ENCODE data around the gene WNT2. TPM values are rescaled to one million over a fixed set of nuclear protein-coding genes. Genes with fewer than 3 reads are reported as not detected.

The WNT2 gene
- total RNA-seq, 1 donor from 2014 or later: 0.07 TPM

DNA sequence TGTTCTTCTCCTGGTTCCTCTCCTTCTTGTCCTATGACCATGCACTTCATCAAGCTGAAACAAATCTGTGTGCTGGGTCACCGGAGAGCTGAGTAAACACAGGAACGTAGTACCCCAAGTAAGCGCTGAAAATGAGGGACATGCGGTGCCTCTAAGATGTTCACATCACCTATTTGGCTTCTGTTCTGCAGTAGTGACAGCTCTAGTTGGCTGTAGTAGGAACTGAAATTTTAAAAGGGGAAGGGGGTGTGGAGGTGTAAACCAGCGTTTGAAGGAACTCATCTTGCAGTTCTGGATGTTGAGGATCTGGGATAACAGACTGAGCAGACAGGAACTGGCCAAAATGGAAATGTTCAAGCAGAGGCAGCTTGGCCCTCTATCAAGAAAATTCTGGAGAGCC lies 85.2 kb downstream of the WNT2 start:
- no peak overlapping the region for H2AFZ ChIP-seq (ENCODE audit: low read depth, low read length)
- H3K9ac ChIP-seq (ENCODE audit: low read length): no peak overlapping the region
- Mint-ChIP-seq H3K4me1 (ENCODE audit: low read depth, unreplicated experiment) (no peaks in the 10 kb centered on the region), H3K9me3 (ENCODE audit: unreplicated experiment) (peaks cover 8% of the 10 kb centered on the region), H3K27ac (ENCODE audit: unreplicated experiment) (no peak overlapping the region), H3K36me3 (ENCODE audit: low read depth, unreplicated experiment) (no peaks in the 10 kb centered on the region), H3K27me3 (ENCODE audit: low read depth, unreplicated experiment) (no peaks in the 10 kb centered on the region), H3K4me3 (ENCODE audit: unreplicated experiment) (no peak overlapping the region)
- no peaks in the 10 kb centered on the region for H3K79me2 ChIP-seq (ENCODE audit: insufficient read depth, low read length)
- no peaks in the 10 kb centered on the region for H3K9me3 ChIP-seq (ENCODE audit: insufficient read depth, low read depth, low read length)
- FAIRE-seq: no peak
- H3K4me1 ChIP-seq (ENCODE audit: insufficient read depth, low read length): no peaks in the 10 kb centered on the region
- DNase-seq (ENCODE audit: low read depth): no peak
- no peaks in the 10 kb centered on the region for H3K27me3 ChIP-seq (ENCODE audit: insufficient read depth, low read length)
- no peaks in the 10 kb centered on the region for H3K36me3 ChIP-seq (ENCODE audit: insufficient read depth, low read length)
- H3K27ac ChIP-seq (ENCODE audit: low read depth, low read length): no peak overlapping the region
- H3K4me3 ChIP-seq (ENCODE audit: insufficient read depth, low read depth, low read length): no peak overlapping the region
- no peaks in the 10 kb centered on the region for H4K20me1 ChIP-seq (ENCODE audit: insufficient read depth, low read length)
- TF ChIP-seq EZH2 (IDR thresholded peaks at IDR 0.05; ENCODE audit: insufficient read depth, low read length): no peak
- TF ChIP-seq, protein P1, sequence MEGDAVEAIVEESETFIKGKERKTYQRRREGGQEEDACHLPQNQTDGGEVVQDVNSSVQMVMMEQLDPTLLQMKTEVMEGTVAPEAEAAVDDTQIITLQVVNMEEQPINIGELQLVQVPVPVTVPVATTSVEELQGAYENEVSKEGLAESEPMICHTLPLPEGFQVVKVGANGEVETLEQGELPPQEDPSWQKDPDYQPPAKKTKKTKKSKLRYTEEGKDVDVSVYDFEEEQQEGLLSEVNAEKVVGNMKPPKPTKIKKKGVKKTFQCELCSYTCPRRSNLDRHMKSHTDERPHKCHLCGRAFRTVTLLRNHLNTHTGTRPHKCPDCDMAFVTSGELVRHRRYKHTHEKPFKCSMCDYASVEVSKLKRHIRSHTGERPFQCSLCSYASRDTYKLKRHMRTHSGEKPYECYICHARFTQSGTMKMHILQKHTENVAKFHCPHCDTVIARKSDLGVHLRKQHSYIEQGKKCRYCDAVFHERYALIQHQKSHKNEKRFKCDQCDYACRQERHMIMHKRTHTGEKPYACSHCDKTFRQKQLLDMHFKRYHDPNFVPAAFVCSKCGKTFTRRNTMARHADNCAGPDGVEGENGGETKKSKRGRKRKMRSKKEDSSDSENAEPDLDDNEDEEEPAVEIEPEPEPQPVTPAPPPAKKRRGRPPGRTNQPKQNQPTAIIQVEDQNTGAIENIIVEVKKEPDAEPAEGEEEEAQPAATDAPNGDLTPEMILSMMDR (IDR thresholded peaks at IDR 0.05; ENCODE audit: insufficient read depth, low read depth, low read length): no peak
- no peak overlapping the region for H3K4me2 ChIP-seq (ENCODE audit: low read length)

DNA sequence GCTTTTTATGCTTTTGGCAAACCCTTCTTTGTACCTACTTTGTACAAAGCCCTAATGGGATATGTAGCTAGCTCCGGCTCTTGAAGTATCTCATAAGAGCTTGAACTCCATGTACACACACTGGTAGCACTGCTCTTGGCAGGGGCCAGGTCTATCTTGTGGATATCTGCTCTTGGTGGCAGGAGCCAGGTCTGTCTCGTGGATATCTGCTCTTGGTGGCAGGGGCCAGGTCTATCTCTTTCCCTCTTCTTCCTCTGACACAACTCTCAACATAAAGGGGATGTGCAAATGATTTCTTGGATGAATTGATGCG lies 91.9 kb downstream of the WNT2 start:
- Histone ChIP-seq H3K9me3 (ENCODE audit: insufficient read depth, low read depth, low read length) (no peaks in the 10 kb centered on the region), H3K79me2 (ENCODE audit: insufficient read depth, low read length) (no peaks in the 10 kb centered on the region), H3K4me2 (ENCODE audit: low read length) (peak overlapping the region; percentile 48), H4K20me1 (ENCODE audit: insufficient read depth, low read length) (no peaks in the 10 kb centered on the region), H3K27ac (ENCODE audit: low read depth, low read length) (peak overlapping the region; percentile 62), H3K4me1 (ENCODE audit: insufficient read depth, low read length) (peaks cover 19% of the 10 kb centered on the region), H3K36me3 (ENCODE audit: insufficient read depth, low read length) (no peaks in the 10 kb centered on the region), H2AFZ (ENCODE audit: low read depth, low read length) (no peak overlapping the region), H3K9ac (ENCODE audit: low read length) (peak overlapping the region; percentile 41), H3K4me3 (ENCODE audit: insufficient read depth, low read depth, low read length) (no peak overlapping the region), H3K27me3 (ENCODE audit: insufficient read depth, low read length) (no peaks in the 10 kb centered on the region)
- Mint-ChIP-seq H3K27ac (ENCODE audit: unreplicated experiment) (no peak overlapping the region), H3K4me1 (ENCODE audit: low read depth, unreplicated experiment) (peaks cover 11% of the 10 kb centered on the region), H3K4me3 (ENCODE audit: unreplicated experiment) (no peak overlapping the region), H3K9me3 (ENCODE audit: unreplicated experiment) (peaks cover 8% of the 10 kb centered on the region), H3K36me3 (ENCODE audit: low read depth, unreplicated experiment) (peaks cover 12% of the 10 kb centered on the region), H3K27me3 (ENCODE audit: low read depth, unreplicated experiment) (no peaks in the 10 kb centered on the region)
- DNase-seq (ENCODE audit: low read depth): no peak
- FAIRE-seq: no peak
- TF ChIP-seq, protein P1 (IDR thresholded peaks at IDR 0.05; ENCODE audit: insufficient read depth, low read depth, low read length): no peak
- TF ChIP-seq EZH2 (IDR thresholded peaks at IDR 0.05; ENCODE audit: insufficient read depth, low read length): no peak

DNA sequence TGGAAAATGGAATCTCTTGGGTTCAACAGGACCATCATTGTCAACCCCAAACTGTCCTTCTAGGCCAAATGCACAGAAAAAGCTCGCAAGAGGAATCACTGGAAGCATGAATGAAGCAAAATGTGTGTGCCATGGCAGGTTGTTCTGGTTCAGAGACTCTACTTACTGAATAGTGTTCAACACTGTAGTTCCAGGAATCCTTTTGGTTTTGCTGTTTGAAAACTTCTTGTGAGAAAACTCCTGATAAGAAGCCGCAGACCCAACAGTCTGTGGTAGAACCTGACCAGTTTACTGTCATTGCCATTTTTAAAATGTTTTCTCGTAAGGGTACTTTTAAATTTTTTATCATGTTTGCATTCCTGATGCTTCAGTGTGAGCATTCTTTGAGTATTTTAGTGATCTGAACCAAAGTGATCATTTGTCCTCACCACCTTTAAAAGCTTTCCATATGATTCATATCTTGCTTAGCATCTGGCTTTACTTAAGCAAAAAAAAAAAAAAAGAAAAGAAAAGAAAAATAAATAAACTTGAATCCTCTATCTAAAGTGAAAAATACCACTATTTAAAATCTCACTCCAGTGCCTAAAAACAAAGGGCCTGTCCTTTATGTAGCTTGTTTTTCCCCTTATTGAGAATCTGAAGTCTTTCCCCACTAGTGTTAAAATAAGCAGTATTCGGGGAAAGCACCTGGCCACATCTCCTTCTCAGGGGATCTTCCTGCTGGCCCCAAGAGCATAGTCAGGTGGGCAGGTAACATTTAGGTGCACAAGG lies 92.4 kb downstream of the WNT2 start:
- peak overlapping the region; percentile 58 for H3K4me2 ChIP-seq (ENCODE audit: low read length)
- H3K9ac ChIP-seq (ENCODE audit: low read length): peak overlapping the region; percentile 59
- peaks cover 11% of the 10 kb centered on the region for H3K4me1 Mint-ChIP-seq (ENCODE audit: low read depth, unreplicated experiment)
- no peaks in the 10 kb centered on the region for H3K36me3 ChIP-seq (ENCODE audit: insufficient read depth, low read length)
- H4K20me1 ChIP-seq (ENCODE audit: insufficient read depth, low read length): no peaks in the 10 kb centered on the region
- H2AFZ ChIP-seq (ENCODE audit: low read depth, low read length): no peak overlapping the region
- H3K27ac Mint-ChIP-seq (ENCODE audit: unreplicated experiment): no peak overlapping the region
- H3K4me3 Mint-ChIP-seq (ENCODE audit: unreplicated experiment): no peak overlapping the region
- no peaks in the 10 kb centered on the region for H3K27me3 Mint-ChIP-seq (ENCODE audit: low read depth, unreplicated experiment)
- DNase-seq (ENCODE audit: low read depth) (peak; percentile 99), FAIRE-seq (no peak)
- H3K9me3 ChIP-seq (ENCODE audit: insufficient read depth, low read depth, low read length): no peaks in the 10 kb centered on the region
- peaks cover 7% of the 10 kb centered on the region for H3K9me3 Mint-ChIP-seq (ENCODE audit: unreplicated experiment)
- H3K4me3 ChIP-seq (ENCODE audit: insufficient read depth, low read depth, low read length): no peak overlapping the region
- TF ChIP-seq, protein P1 (IDR thresholded peaks at IDR 0.05; ENCODE audit: insufficient read depth, low read depth, low read length): no peak
- no peak for TF ChIP-seq EZH2 (IDR thresholded peaks at IDR 0.05; ENCODE audit: insufficient read depth, low read length)
- peaks cover 19% of the 10 kb centered on the region for H3K4me1 ChIP-seq (ENCODE audit: insufficient read depth, low read length)
- peak overlapping the region; percentile 84 for H3K27ac ChIP-seq (ENCODE audit: low read depth, low read length)
- no peaks in the 10 kb centered on the region for H3K79me2 ChIP-seq (ENCODE audit: insufficient read depth, low read length)
- H3K27me3 ChIP-seq (ENCODE audit: insufficient read depth, low read length): no peaks in the 10 kb centered on the region
- peaks cover 12% of the 10 kb centered on the region for H3K36me3 Mint-ChIP-seq (ENCODE audit: low read depth, unreplicated experiment)
